ENCODE data around the gene EIF4G1. TPM values are rescaled to one million over a fixed set of nuclear protein-coding genes. Genes with fewer than 3 reads are reported as not detected.

Gene EIF4G1
- total and polyA plus RNA-seq, 2 of the 8 experiments (the other 6 are each of a cell fraction or from before 2014, with no cell fraction given), result 318 to 473 TPM

DNA sequence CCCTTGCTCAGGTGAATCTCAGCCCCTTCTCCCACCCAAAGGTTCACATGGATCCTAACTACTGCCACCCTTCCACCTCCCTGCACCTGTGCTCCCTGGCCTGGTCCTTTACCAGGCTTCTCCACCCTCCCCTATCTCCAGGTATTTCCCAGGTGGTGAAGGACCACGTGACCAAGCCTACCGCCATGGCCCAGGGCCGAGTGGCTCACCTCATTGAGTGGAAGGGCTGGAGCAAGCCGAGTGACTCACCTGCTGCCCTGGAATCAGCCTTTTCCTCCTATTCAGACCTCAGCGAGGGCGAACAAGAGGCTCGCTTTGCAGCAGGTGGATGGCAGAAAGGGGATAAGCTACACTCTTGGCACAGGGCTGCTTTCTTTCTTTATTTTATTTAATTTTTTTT lies 27.5 kb downstream of the EIF4G1 start (continued):
- TF ChIP-seq, protein P1, sequence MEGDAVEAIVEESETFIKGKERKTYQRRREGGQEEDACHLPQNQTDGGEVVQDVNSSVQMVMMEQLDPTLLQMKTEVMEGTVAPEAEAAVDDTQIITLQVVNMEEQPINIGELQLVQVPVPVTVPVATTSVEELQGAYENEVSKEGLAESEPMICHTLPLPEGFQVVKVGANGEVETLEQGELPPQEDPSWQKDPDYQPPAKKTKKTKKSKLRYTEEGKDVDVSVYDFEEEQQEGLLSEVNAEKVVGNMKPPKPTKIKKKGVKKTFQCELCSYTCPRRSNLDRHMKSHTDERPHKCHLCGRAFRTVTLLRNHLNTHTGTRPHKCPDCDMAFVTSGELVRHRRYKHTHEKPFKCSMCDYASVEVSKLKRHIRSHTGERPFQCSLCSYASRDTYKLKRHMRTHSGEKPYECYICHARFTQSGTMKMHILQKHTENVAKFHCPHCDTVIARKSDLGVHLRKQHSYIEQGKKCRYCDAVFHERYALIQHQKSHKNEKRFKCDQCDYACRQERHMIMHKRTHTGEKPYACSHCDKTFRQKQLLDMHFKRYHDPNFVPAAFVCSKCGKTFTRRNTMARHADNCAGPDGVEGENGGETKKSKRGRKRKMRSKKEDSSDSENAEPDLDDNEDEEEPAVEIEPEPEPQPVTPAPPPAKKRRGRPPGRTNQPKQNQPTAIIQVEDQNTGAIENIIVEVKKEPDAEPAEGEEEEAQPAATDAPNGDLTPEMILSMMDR (IDR thresholded peaks at IDR 0.05; ENCODE audit: control extremely low read depth in 1 of 3, insufficient read depth in 1 of 3, low read depth in 1 of 3, low read length in 3 of 3), result no peak
- no peak for TF ChIP-seq EP300 (IDR thresholded peaks at IDR 0.05; ENCODE audit: borderline replicate concordance in 1 of 2, low read depth in 2 of 2, low read length in 2 of 2)
- TF ChIP-seq YY1 (IDR thresholded peaks at IDR 0.05; ENCODE audit: low read depth, low read length), result no peak

All from H1 (cell line).